Fibroblast of skin of back (primary cell): Measurements from ENCODE around the gene UBE4A.

Experiments
- DNase-seq: peaks from one replicate; pipeline ENCODE4 v3.0.0-alpha.2; 2013

The UBE4A gene

GRCh38 chr11:118342503-118343161 lies 16.8 kb upstream of the UBE4A start, which contains the start of gene CD3D:
Gene CD3D (minus strand): TSS chr11:118342705. CDS start chr11:118342607, 98 bp downstream.
- no peak for DNase-seq

GRCh38 chr11:118343248-118343647 lies 16.2 kb upstream of the UBE4A start:
- no peak for DNase-seq

GRCh38 chr11:118343981-118344515 lies 15.4 kb upstream of the UBE4A start, which contains the start of gene CD3G:
Gene CD3G (plus strand): TSS chr11:118344344. CDS start chr11:118344424, 80 bp downstream.
- DNase-seq, result no peak

- DNase-seq, result no peak
These were observed 9.9 kb upstream of the UBE4A start for GRCh38 chr11:118349475-118349874.

DNA sequence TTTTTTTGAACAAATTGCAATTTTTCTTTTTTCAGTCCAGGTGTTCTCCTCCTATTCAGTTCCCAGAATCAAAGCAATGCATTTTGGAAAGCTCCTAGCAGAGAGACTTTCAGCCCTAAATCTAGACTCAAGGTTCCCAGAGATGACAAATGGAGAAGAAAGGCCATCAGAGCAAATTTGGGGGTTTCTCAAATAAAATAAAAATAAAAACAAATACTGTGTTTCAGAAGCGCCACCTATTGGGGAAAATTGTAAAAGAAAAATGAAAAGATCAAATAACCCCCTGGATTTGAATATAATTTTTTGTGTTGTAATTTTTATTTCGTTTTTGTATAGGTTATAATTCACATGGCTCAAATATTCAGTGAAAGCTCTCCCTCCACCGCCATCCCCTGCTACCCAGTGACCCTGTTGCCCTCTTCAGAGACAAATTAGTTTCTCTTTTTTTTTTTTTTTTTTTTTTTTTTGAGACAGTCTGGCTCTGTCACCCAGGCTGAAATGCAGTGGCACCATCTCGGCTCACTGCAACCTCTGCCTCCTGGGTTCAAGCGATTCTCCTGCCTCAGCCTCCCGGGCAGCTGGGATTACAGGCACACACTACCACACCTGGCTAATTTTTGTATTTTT lies 6.2 kb upstream of the UBE4A start:
- peak; percentile 24 for DNase-seq

DNA sequence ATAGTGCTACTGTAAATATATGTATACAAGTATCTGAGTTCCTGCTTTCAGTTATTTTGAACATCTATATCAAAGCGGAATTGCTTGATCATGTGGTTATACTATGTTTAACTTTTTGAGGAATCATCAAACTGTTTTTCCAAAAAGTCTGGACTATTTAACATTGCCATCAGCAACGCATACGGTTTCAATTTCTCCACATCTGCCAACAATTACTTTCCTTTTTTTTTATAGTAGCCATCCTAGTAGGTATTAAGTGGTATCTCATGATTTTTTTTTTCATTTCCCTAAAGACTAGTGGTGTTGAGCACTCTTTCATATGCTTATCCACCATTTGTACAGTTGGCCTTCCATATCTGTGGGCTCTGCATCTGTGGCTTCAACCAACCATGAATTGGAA lies 1.3 kb upstream of the UBE4A start:
- DNase-seq, result no peak

DNA sequence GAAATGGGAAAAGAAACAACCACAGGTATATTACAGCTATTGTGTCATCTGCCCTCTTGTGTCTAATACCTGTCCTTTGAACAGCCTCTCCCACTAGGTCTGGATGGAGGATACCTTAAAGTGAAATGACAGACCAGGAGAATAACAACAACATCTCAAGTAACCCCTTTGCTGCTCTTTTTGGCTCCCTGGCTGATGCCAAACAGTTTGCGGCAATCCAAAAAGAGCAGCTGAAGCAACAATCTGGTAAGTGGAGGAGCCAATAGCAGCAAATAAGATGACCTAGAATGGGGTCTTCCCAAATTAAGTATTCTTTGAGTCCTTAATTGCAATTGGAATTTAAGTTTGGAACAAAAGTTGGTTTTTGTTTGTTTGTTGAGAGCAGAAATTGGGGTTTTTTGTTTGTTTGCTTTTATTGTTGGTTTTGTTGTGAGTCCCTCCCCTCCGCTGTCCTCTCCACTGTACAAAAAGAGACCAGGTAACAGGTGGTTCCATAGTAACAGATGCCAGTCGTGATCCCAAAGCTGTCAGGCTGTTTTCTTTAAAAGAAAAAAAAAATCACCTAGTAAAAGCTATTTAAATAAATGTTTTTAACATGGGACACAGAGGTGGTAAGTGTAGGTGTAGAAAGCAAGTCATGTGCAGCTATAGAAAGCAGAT lies 5.7 kb downstream of the UBE4A start:
- no peak for DNase-seq

- no peak for DNase-seq
These were observed 6.9 kb downstream of the UBE4A start for GRCh38 chr11:118366287-118366686.

DNA sequence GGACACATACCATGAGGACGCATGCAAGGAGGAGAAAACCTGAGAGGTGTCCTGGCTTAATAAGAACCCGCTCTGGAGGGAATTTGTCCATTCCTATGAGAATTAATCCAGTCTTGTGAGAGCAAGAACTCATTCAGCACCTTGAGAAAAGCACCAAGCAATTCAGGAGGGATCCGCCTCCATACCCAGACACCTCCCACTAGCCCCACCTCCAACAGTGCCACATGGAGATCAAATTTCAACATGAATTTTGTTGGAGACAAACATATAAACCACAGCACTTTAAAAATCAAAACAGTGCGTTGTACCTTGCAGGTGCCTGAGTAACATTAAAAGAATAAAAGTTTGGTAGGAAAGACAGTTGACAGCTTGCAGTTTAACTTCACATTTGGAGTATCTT lies 11.4 kb downstream of the UBE4A start:
- DNase-seq, result no peak

DNA sequence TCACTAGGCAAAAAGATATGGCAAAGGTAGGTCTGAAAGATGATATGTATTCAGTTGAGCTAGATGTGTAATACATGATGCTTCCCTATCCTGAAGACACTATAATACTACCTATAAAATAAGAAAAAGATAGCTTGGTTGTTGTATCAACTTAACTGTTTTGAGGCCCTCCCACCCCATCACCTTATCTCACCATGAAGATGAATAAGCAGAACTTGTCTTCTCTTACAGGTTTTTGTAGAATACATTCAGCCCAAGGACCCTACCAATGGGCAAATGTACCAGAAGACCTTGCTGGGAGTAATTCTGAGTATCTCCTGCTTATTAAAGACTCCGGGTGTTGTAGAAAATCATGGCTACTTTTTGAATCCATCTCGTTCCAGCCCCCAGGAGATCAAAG lies 13.9 kb downstream of the UBE4A start:
- DNase-seq, result no peak

DNA sequence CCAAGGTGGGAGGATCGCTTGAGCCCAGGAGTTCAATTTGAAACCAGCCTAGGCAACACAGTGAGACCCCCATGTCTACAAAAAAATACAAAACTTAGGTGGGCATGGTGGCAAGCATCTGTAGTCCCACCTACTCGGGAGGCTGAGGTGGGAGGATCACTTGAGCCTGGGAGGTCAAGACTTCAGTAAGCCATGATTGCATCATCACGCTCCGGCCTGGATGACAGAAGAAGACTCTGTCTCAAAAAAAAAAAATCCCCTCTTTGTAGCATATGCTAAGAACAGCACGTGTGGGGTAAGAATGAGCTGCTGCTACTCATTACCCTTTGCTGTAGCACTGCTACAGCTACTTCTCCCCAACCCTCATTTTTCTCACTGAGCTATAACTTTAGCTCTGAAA lies 14.5 kb downstream of the UBE4A start:
- DNase-seq, result no peak

DNA sequence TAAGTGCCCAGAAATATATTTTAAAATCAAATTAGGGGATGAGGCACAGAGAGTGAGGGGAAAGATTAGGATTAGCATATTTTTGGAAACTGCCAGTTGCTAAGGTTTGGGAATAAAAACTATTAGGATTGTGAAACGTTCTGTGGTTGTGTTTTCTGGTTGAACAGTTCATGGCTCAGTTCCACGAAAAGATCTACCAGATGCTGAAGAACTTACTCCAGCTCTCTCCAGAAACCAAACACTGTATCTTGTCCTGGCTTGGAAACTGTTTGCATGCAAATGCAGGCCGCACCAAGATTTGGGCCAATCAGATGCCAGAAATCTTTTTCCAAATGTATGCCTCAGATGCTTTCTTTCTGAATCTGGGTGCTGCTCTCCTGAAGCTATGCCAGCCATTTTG lies 15.3 kb downstream of the UBE4A start:
- no peak for DNase-seq

DNA sequence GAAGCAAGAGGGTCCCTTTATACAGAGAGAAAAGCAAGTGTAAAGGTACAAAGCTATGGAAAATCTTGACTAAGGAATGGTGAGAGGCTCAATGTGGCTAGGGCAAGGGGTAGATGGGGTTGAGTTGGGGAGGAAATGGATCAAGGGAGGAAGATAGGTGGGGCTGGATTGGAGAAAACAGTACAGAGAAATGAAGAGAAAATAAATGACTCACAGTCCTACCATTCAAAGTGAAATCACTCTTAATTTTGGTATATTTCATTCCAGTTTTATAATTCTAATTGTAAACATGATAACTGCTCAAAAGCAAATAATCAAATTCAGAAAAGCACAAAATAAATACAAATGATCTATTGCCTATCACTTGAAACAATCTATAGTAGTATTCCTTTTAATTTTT lies 16.6 kb downstream of the UBE4A start:
- DNase-seq, result no peak

DNA sequence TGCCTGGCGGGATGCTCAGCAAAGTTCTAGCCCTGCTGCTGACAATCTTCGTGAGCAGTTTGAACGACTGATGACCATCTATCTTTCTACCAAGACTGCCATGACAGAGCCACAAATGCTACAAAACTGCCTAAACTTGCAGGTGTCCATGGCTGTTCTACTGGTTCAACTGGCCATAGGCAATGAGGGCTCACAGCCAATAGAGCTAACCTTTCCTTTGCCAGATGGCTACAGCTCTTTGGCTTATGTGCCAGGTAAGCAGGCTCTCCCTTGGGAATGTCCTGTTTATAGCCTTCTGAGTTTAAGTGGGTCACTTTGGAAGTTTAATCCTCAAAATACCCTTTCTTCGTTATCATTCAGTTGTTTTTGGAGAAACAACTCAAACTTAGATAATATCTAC lies 20.1 kb downstream of the UBE4A start:
- DNase-seq, result no peak

DNA sequence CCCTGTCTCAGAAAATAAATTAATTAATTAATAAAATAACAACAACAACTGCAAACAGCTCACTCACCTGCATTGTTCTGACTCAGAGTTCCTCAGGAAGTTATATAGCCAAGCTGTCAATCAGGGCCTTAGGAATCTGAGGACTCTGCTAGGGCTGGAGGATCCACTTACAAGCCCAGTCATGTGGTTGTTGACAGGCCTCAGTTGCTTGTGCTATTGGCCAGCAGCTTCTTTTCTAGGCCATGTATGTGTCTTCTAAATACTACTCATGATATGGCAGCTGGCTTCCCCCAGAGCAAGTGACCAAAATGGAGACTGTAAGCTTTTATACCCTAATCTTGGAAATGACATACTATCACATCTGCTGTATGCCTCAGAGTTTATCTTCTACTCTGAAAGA lies 21.2 kb downstream of the UBE4A start:
- no peak for DNase-seq

GRCh38 chr11:118382954-118383353 lies 23.6 kb downstream of the UBE4A start:
- no peak for DNase-seq

GRCh38 chr11:118383657-118384056 lies 24.3 kb downstream of the UBE4A start:
- no peak for DNase-seq

- no peak for DNase-seq
These were observed 36.7 kb downstream of the UBE4A start for GRCh38 chr11:118396097-118396501.

- no peak for DNase-seq
These were observed 38.0 kb downstream of the UBE4A start for GRCh38 chr11:118397448-118397847.

GRCh38 chr11:118398791-118399559 lies 39.6 kb downstream of the UBE4A start:
- no peak for DNase-seq

DNA sequence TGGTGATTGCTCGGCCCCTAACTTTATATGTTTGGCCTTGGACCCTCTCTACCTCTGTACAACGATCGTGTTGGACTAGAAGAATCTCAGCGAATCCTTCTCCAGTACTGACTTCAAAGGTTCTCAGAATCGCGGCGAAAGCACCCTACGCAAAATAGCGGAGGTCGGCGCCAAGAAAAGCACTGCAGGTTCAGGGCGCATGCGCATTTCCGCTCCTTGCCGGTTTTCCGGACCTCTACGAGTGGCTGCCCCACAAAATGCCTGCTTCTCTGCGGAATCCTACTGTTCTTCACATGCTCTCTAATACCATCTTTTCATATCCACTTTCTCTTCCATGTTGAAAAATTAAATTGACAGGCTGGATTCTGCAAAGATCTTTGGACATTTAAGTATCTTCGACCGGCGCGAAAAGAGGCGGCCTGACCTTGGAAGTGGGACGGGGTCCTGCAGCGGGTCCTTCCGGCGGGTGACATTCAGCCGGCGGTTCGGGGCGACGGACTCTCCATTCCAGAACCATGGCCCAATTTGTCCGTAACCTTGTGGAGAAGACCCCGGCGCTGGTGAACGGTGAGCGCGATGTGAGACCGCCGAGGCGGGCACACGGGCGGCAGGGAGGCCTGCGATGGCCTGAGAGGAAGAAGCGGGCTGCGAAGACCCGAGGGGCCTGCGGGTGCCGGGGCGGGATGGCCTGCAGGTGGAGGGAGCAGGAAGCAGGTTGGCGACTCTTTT lies 41.9 kb downstream of the UBE4A start, which contains the start of gene ATP5MG:
TSS of gene ATP5MG (plus strand) at position 456 of the 729 bp plus-strand sequence. CDS start at position 516, 60 bp downstream.
- peak; percentile 83 for DNase-seq
